Superior temporal gyrus (tissue), 1 donor: ENCODE results near the gene KRTAP5-11.
"Not testable (repeated sequence)": the region's sequence is repeated elsewhere in the genome, so short reads cannot be mapped to it uniquely, and the experiment has no call there.

ENCODE experiments used
- DNase-seq: peaks from one replicate; pipeline ENCODE4 v3.0.0-alpha.2; 2016; ENCODE audit errors: extremely low spot score

The KRTAP5-11 gene, protein sequence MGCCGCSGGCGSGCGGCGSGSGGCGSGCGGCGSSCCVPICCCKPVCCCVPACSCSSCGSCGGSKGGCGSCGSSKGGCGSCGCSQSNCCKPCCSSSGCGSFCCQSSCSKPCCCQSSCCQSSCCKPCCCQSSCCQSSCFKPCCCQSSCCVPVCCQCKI

DNA sequence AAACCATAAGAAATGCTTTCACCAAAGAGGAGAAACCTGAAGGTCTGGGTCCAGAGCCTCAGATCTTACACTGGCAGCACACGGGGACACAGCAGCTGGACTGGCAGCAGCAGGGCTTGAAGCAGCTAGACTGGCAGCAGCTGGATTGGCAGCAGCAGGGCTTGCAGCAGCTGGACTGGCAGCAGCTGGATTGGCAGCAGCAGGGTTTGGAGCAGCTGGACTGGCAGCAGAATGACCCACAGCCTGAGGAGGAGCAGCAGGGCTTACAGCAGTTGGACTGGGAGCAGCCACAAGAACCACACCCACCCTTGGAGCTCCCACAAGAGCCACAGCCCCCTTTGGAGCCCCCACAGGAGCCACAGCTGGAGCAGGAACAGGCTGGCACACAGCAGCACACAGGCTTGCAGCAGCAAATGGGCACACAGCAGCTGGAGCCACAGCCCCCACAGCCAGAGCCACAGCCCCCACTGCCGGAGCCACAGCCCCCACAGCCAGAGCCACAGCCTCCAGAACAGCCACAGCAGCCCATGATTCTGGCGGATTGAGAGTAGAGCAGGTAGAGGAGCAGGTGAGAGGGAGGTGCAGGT is at the start of gene KRTAP5-11:
Gene KRTAP5-11, minus strand, starts transcription at position 567 of the 587 bp plus-strand sequence. Its CDS starts 38 bp downstream, at position 529.
- DNase-seq = no peak

DNA sequence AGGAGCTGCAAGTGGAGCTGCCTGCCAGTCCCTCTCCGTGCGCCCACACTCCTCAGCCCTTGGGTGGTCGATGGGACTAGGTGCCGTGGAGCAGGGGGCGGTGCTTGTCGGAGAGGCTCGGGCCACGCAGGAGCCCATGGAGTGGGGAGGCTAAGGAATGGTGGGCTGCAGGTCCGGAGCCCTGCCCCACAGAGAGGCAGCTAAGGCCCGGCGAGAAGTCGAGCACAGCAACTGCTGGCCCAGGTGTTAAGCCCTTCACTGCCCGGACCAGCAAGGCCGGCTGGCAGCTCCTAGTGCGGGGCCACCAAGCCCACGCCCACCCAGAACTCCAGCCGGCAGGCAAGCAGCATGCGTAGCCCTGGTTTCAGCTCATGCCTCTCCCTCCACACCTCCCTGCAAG is 48.9 kb upstream of the KRTAP5-11 start:
- DNase-seq = not testable (repeated sequence)

DNA sequence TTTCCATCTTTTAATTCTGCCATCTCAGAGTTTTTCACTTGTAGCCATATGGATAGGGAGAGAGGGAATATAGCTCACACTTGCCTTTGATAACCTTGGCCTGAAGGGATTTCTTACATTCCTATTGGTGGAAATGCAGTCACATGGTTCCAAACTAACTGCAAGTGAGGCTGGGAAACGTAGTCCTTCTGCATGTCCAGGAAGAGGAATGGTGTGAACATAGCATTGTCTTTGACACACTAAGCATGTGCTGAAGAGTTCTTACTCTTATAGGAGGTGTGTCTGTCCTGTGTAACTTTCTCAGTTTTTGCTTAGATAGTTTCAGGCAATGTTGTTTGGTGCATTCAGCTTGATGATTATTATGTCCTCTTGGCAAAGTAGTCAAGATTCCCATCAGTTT is 47.4 kb upstream of the KRTAP5-11 start:
- not testable (repeated sequence) for DNase-seq

DNA sequence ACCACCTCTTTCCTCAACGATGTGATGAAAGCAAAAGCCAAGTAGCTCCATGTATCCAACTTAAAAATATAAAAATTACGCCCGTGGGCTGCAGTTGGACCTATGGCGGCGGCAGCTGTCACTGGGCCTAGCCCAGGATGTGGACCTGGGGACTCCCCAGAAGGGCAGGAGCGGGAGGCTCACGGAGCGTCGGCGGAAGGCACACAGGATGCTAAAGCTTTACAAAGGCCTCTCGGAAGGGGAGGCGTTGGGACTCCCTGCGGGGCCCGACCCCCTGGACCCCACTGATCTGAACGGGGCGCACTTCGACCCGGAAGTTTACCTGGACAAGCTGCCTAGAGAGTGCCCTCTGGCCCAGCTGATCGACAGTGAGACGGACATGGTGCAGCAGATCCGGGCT is 46.3 kb upstream of the KRTAP5-11 start:
- not testable (repeated sequence) for DNase-seq

DNA sequence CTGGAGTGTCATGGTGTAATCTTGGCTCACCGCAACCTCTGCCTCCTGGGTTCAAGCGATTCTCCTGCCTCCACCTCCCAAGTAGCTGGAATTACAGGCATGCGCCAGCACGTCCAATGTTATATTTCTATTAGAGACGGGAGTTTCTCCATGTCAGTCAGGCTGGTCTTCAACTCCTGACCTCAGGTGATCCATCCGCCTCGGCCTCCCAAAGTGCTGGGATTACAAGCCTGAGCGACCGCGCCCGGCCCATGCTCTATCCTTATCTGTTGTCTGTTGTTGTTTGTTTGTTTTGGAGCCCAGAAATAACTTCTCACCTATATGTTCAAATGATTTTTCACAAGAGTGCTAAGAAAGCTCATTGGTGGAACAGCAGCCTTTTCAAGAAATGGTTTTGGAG is 40.6 kb upstream of the KRTAP5-11 start:
- DNase-seq = not testable (repeated sequence)

DNA sequence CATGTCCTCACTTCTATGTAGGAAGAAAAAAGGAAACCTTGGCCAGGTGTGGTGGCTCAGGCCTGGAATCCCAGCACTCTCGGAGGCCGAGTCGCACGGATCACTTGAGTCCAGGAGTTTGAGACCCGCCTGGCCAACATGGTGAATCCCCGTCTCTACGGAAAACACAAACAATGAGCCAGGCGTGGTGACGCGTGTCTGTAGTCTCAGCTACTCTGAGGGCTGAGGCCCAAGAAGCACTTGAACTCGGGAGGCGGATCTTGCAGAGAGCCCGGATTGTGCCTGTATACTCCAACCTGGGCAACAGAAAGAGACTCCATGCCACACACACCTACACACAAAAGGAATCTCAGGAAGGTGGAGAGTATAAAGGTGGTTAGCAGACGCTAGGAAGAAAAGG is 39.9 kb upstream of the KRTAP5-11 start:
- not testable (repeated sequence) for DNase-seq

DNA sequence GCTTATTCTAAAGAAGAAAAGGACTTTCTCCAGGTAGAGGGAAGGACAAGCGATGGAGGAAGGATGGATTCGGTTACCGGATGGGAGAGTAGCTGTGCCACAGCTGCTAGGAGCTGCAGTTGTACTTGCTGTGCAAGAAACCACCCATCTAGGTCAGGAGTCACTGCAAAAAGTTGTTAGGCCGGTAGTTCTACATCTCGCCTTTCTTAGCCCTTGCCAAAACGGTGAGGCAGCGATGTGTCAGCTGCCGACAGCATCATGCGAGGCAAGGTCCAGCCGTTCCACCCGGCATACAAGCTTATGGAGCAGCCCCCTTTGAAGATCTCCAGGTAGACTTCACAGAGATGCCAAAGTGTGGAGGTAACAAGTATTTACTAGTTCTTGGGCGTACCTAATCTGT is 32.3 kb upstream of the KRTAP5-11 start:
- DNase-seq = not testable (repeated sequence)

DNA sequence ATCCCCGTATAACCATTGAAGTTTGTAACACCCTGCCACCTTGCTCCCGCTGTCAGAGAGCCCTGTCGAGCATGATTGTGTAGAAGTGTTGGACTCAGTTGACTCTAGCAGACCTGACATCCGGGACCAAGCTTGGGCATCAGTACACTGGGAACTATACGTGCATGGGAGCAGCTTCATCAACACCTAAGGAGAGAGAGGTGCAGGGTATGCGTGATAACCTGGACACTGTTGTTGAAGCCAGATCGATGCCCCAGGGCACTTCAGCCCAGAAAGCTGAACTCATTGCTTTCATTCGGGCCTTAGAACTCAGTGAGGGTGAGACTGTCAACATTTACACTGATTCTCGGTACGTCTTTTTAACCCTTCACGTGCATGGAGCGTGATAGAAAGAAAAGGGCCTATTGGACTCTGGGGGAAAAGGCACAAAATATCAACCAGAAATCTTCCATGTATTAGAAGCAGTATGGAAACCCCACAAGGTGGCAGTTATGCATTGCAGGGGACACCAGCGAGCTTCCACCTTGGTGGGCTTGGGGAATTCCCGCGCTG is 31.8 kb upstream of the KRTAP5-11 start:
- DNase-seq = not testable (repeated sequence)

DNA sequence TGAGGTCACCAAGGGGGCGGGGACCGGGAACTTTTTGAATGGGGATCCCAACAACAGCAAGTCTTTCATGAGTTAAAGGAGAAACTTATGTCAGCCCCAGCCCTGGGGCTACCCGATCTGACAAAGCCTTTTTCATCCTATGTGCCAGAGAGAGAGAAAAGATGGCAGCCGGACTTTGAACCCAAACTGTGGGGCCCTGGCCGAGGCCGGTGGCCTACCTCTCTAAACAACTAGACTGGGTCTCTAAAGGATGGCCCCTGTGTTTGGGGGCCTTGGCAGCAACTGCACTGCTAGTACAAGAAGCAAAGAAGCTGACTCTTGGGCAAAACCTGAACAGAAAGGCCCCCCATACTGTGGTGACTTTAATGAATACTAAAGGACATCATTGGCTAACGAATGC is 31.3 kb upstream of the KRTAP5-11 start:
- DNase-seq = not testable (repeated sequence)

DNA sequence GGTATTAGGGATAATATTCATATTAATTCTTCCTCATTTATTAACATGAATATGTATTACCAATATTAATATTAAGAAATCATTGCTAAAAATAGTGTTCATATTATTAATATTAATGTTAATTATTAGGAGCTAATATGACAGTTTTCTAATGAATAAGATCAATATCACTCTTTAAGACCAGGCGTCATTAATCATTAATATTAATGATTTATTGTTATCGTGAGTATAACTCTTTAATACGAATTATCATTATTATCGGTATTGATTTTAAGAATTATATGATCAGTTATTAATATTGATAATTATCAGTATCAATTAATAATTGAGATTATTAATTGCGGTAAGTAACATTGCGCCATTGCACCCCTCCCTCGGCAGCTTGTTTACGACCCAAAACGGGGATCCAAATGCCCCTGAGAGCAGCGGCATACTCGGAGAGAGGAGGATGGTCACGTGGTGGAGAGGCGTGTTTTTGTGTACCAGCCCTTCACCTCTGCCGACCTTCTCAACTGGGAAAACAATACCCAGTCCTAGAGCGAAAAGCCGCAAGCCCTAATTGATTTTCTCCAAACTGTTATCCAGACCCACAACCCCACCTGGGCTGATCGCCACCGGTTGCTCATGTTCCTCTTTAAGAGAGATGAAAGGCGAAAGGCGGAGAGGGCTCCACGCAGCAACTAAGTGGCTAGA is 28.7 kb upstream of the KRTAP5-11 start:
- not testable (repeated sequence) for DNase-seq

DNA sequence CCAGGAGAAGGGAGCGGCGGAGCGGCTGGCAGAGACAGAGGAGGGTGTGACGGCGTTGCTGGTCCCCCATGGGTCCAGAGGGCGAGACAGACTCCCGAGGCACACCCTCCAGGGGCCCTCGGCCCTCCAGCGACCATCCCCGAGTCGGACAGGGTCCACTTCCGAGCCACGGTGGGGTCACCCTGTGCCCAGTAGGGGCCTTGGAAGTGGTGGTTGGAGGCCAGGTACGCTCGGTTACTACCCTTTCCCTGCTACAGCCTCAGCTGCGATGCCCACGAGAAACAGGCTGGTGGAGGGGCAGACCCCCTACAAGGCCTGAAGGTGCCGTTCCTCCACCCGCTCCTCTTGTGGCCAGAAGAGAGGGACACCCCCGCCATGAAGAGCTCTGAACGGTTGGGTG is 25.6 kb upstream of the KRTAP5-11 start:
- DNase-seq = not testable (repeated sequence)

DNA sequence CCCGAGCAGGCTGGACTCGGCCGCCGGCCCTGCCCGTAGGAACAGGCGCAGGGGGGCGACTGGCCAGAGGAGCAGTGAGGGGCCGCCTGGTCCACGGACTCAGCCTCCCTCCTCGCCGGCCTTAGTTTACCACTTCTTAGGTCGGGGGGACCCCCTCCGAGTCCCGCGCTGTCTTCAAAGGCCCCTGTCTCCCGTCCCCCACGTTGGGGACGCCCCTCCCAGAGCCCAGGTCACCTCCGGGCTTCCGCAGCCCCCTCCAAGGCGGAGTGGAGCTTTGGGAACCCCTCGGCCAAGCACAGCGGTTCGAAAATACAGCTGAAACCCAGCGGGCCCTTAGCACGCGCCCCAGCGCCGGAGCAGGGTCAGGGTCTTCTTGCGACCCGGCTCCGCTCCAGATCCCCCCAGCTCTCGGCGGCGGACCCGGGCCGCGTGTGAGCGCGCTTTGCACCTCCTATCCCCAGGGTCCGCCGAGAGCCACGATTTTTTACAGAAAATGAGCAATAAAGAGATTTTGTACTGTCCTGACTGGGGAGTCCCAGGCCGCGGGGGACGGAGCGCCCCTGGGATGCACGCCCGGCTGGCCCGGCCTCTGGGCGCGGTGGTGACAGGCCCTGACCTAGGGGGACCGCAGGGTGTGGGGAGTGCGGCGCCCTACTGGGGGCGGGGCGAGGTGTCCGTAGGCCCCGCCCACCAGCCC is 25.0 kb upstream of the KRTAP5-11 start:
- DNase-seq = not testable (repeated sequence)

DNA sequence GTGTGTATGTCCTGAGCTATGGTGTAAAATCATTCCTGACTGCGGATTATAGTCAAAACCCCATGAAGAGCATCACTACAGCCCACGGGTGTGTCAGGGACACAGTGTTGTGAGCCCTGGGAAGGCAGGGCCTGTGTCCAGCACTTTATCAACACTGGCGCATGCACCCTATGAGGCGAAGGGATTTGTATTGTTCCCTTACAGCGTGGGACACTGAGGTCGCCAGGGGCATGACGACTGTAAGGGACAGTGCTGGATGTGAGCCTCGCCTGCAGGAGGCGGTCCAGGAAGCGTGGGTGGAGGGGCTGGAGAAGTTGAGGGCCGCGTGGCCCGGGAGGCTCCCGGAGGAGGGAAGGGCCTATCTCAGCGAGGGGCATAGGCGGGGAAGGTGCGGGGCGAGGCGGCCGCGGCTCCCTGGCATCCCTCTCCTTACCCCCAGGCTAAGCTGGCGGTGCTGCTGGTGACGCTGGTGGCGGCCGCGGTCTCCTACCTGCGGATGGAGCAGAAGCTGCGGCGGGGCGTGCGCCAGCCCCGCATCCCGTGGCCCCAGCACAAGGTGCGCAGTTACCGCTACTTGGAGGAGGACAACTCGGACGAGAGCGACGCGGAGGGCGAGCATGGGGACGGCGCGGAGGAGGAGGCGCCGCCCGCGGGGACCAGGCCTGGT is 24.3 kb upstream of the KRTAP5-11 start:
- DNase-seq = not testable (repeated sequence)

DNA sequence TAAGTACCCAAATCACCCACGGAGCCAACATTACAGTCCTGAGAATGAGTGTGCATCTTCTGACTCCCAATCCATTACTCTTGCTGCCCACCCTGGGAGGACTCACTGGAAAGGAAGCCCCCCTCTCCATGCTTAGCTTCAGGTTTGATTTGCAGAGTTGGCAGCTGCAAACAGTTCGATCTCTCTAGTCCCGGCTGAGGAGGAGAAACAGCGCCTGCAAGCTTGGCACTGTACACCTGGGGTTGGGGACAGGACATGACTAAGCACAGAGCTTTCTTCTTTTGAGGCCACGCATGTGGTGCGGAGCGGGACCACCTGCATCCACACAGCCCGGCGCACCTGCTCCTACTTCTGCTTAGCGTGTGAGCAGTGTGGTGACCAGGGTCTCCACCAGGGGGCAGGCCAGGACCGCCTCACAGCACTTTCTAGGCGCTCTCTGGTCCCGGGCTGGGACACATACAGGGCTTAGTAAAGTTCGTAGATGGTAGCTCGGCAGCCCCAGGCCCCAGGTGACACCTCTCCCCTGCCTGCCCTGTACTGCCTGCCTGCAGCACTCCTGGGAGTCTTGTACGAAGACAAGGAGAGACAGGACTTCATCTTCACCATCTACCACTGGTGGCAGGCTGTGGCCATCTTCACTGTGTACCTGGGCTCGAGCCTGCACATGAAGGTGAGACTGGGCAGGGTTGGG is 22.3 kb upstream of the KRTAP5-11 start:
- not testable (repeated sequence) for DNase-seq

DNA sequence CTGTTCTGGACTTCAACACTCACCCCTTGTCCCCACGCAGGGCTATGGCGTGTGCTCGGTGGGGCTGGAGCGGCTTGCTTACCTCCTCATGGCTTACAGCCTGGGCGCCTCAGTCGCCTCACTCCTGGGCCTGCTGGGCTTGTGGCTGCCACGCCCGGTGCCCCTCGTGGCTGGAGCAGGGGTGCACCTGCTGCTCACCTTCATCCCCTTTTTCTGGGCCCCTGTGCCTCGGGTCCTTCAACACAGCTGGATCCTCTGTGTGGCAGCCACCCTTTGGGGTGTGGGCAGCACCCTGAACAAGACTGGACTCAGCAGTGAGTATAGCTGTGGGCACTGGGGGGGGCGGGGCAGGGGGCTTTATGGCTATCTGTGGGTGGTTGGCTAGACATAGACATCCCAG is 20.5 kb upstream of the KRTAP5-11 start:
- DNase-seq = not testable (repeated sequence)

DNA sequence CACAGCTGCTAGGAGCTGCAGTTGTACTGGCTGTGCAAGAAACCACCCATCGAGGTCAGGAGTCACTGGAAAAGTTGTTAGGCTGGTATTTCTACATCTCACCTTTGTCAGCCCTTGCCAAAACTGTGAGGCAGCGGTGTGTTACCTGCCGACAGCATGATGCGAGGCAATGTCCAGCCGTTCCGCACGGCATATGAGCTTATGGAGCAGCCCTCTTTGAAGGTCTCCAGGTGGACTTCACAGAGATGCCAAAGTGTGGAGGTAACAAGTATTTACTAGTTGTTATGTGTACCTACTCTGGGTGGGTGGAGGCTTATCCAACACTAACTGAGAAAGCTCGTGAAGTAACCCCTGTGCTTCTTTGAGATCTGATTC is 6.9 kb upstream of the KRTAP5-11 start:
- DNase-seq = not testable (repeated sequence)

DNA sequence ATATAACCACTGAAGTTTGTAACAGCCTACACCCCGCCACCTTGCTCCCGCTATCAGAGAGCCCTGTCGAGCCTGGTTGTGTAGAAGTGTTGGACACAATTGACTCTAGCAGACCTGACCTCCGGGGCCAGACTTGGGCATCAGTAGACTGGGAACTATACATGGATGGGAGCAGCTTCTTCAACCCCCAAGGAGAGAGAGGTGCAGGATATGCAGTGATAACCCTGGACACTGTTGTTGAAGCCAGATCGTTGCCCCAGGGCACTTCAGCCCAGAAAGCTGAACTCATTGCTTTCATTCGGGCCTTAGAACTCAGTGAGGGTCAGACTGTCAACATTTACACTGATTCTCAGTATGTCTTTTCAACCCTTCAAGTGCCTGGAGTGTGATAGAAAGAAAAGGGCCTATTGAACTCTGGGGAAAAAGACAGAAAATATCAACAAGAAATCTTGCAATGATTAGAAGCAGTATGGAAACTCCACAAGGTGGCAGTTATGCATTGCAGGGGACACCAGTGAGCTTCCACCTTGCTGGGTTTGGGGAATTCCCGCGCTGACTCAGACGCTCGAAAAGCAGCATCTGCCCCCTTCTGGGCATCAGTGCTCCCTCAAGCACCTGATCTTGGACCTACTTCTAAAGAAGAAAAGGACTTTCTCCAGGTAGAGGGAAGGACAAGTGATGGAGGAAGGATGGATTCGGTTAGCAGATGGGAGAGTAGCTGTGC is 6.3 kb upstream of the KRTAP5-11 start:
- not testable (repeated sequence) for DNase-seq

DNA sequence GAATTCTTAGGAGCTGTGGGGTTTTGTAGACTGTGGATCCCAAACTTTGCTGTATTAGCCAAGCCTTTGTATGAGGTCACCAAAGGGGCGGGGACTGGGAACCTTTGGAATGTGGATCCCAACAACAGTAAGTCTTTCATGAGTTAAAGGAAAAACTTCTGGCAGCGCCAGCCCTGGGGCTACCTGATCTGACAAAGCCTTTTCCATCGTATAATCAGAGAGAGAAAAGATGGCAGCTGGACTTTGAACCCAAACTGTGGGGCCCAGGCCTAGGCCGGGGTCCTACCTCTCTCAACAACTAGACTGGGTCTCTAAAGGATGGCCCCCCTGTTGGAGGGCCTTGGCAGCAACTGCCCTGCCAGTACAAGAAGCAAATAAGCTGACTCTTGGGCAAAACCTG is 5.6 kb upstream of the KRTAP5-11 start:
- not testable (repeated sequence) for DNase-seq

DNA sequence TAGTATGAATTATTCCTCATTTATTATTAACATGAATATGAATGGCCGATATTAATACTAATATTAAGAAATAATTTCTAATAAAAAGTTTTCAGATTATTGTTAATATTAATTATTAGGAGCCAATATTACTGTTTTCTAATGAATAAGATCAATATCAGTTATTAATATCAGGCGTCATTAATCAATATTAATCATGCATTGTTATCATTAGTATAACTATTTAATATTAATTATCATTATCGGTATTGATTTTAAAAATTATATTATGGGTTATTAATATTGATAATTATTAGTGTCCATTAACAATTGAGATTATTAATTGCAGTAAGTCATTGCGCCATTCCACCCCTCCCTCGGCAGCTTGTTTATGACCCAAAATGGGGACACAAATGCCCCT is 3.0 kb upstream of the KRTAP5-11 start:
- DNase-seq = not testable (repeated sequence)

DNA sequence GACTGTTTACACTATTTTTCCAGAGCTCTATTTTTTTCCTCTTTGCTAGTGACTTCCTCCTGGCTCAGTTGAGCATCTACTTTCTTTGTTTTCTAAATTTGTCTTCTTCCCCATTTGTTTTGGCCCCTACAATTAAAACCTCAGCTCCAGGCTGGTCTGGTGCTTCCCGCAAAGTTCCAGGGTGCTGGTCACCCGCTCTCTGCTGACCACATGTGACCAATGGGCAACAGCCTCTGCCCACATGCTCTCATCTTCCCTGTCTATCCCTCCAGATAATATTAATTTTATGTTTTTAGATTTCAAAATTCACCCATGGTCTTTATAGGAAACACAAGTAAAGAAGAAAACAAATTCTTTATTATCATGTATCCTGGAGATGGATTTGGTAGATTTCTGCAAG is 294 bp upstream of the KRTAP5-11 start:
- not testable (repeated sequence) for DNase-seq
